CD4-positive, alpha-beta T cell (primary cell): ENCODE data around the gene CEMIP2. TPM values are rescaled to one million over a fixed set of nuclear protein-coding genes. Genes with fewer than 3 reads are reported as not detected.

Experiments
- ATAC-seq: fragments of 200-7000 bp; cut with Tn5 transposase; one replicate; pipeline ENCODE4 v1.10.0; 2022; ENCODE audit warnings: mild to moderate bottlenecking; ENCODE audit not compliant: poor library complexity
- CTCF ChIA-PET: fragments of 350-600 bp; sonication (Branson Sonifier 250); formaldehyde crosslinking; loops from one replicate; lab custom pipeline; 2021; ENCODE audit warnings: antibody characterized with exemption, inconsistent platforms; lab: Charles Lee
- POLR2A ChIA-PET: fragments of 350-600 bp; sonication (Branson Sonifier 250); formaldehyde crosslinking; loops from one replicate; lab custom pipeline; 2021; ENCODE audit warnings: antibody characterized with exemption, inconsistent platforms; lab: Charles Lee
- DNase-seq, 14 experiments: peaks; one replicate each; pipeline ENCODE4 v3.0.0-alpha.2; 2013 to 2020; ENCODE audit warnings: mixed read lengths in 2 of 14
- H3K27ac ChIP-seq, 2 donors: one replicate each; pipeline versions ENCODE4 v1.5.1 to v1.7.0; 2013; ENCODE audit warnings: low read length in 2 of 2, low read depth in 1 of 2, mild to moderate bottlenecking in 1 of 2
- H3K27me3 ChIP-seq, 2 experiments: 1 replicate in 1 of 2; 2 replicates in 1 of 2; pipeline versions ENCODE4 v1.6.1 to v1.7.0; 2013; ENCODE audit warnings: low read length in 2 of 2, control low read depth in 1 of 2, mild to moderate bottlenecking in 1 of 2, moderate library complexity in 1 of 2; ENCODE audit not compliant: insufficient read depth in 2 of 2, control insufficient read depth in 1 of 2
- H3K36me3 ChIP-seq: one replicate; pipeline ENCODE4 v1.6.1; 2013; ENCODE audit warnings: low read length, control low read depth; ENCODE audit not compliant: insufficient read depth
- H3K4me1 ChIP-seq: one replicate; pipeline ENCODE4 v1.6.1; 2013; ENCODE audit warnings: low read length, control low read depth; ENCODE audit not compliant: insufficient read depth
- H3K4me3 ChIP-seq: one replicate; pipeline ENCODE4 v1.5.1; 2013; ENCODE audit warnings: mild to moderate bottlenecking, low read length, moderate library complexity
- H3K9me3 ChIP-seq, 2 experiments: 1 replicate in 1 of 2; 2 replicates in 1 of 2; pipeline versions ENCODE4 v1.6.1 to v1.7.0; 2013; ENCODE audit warnings: low read length in 2 of 2, mild to moderate bottlenecking in 2 of 2, control low read depth in 1 of 2, moderate library complexity in 1 of 2; ENCODE audit not compliant: control insufficient read depth in 1 of 2, insufficient read depth in 1 of 2
- H3K27ac Mint-ChIP-seq: one replicate; pipeline ENCODE4 v1.8.0; 2020; ENCODE audit warnings: mixed read lengths
- H3K27me3 Mint-ChIP-seq: one replicate; pipeline ENCODE4 v1.8.0; 2021; ENCODE audit warnings: mixed read lengths
- H3K36me3 Mint-ChIP-seq: one replicate; pipeline ENCODE4 v1.8.0; 2021; ENCODE audit warnings: low read depth, mixed read lengths
- H3K4me1 Mint-ChIP-seq: one replicate; pipeline ENCODE4 v1.8.0; 2021; ENCODE audit warnings: low read depth, mixed read lengths
- H3K4me3 Mint-ChIP-seq: one replicate; pipeline ENCODE4 v1.8.0; 2020; ENCODE audit warnings: mild to moderate bottlenecking, mixed read lengths
- H3K9me3 Mint-ChIP-seq: one replicate; pipeline ENCODE4 v1.8.0; 2020; ENCODE audit warnings: mixed read lengths
- CTCF ChIP-seq: fragments of 200-600 bp; IDR thresholded peaks from one replicate; pipeline ENCODE4 v1.8.0; 2022; ENCODE audit warnings: antibody characterized with exemption, mild to moderate bottlenecking
- intact Hi-C, 2 experiments: fragments of 100-400 bp; cut with DNase I in 1 of 2; cut with micrococcal nuclease in 1 of 2; formaldehyde crosslinking; loops; one replicate each; pipeline versions ENCODE4 v1.15.1 to v1.9.0; 2023 to 2025; cut with DNase I, micrococcal nuclease
- total RNA-seq, 174 experiments: library from RNA in 2 of 174; stranded (reverse) in 2 of 174; gene quantifications; one replicate each; pipeline ENCODE4 v1.2.3 and lab custom pipeline; 2021 to 2026

The CEMIP2 gene
- total RNA-seq, 2 experiments from 2014 or later: 301 to 305 TPM

- Histone ChIP-seq H3K36me3 (no peaks in the 10 kb centered on the region), H3K27me3 (no peaks in the 10 kb centered on the region), H3K4me1 (peaks cover 32% of the 10 kb centered on the region), H3K9me3 (no peaks in the 10 kb centered on the region), H3K4me3 (peak overlapping the region; percentile 8), H3K27ac (peak overlapping the region; percentile 81 to 90)
- Mint-ChIP-seq H3K4me3 (peak overlapping the region; percentile 64), H3K27me3 (no peaks in the 10 kb centered on the region), H3K36me3 (no peaks in the 10 kb centered on the region), H3K27ac (peak overlapping the region; percentile 97), H3K9me3 (peaks cover 2% of the 10 kb centered on the region), H3K4me1 (peaks cover 51% of the 10 kb centered on the region)
- intact Hi-C loops: loop anchor here (1.0 to 2.0 kb wide), 5 partner anchors 12 to 128 kb away; partner anchors contain the start of genes ABHD17B (in 1 of the 2) and C9orf85 (in 1 of the 2)
- peak; percentile 94 for ATAC-seq
- ChIA-PET CTCF (interaction anchor here (0.8 to 3.8 kb wide), 15 partner anchors 8 to 242 kb away, joined by 3 to 34 read pairs (median 6); partner anchors contain the start of genes ABHD17B, C9orf85 and CEMIP2), POLR2A (interaction anchor here (0.6 to 8.0 kb wide), 20 partner anchors 9 to 1377 kb away, joined by 3 to 154 read pairs (median 5); partner anchors contain the start of genes ABHD17B, C9orf85, CEMIP2 and ZFAND5)
- DNase-seq: peak; percentile 74 to 96 (median 82)
- TF ChIP-seq CTCF: peak; percentile 65
Measured at GRCh38 chr9:71783120-71783523, 14.8 kb upstream of the CEMIP2 start.

GRCh38 chr9:71781391-71781790, 13.1 kb upstream of the CEMIP2 start:
- no peaks in the 10 kb centered on the region for H3K36me3 ChIP-seq
- H3K4me1 ChIP-seq: peaks cover 32% of the 10 kb centered on the region
- H3K27me3 ChIP-seq: no peaks in the 10 kb centered on the region
- Mint-ChIP-seq H3K9me3 (peaks cover 2% of the 10 kb centered on the region), H3K27me3 (no peaks in the 10 kb centered on the region), H3K4me1 (peaks cover 54% of the 10 kb centered on the region), H3K36me3 (no peaks in the 10 kb centered on the region), H3K27ac (peak overlapping the region; percentile 97), H3K4me3 (peak overlapping the region; percentile 0)
- H3K27ac ChIP-seq: peak overlapping the region in 1 of 2 donors; percentile 23
- ATAC-seq (no peak), DNase-seq (peak in 3 of 14 experiments; percentile 26 to 61 (median 37))
- intact Hi-C loops: loop anchor here (1.0 kb wide), 1 partner anchor 12 kb away; no protein-coding TSS in a partner anchor
- no peak overlapping the region for H3K4me3 ChIP-seq
- TF ChIP-seq CTCF: no peak
- no peaks in the 10 kb centered on the region for H3K9me3 ChIP-seq
- CTCF ChIA-PET: interaction anchor here (1.9 to 3.8 kb wide), 2 partner anchors 12 to 24 kb away, joined by 13 to 34 read pairs; partner anchors contain the start of gene CEMIP2
- POLR2A ChIA-PET: interaction anchor here (0.8 to 8.0 kb wide), 6 partner anchors 13 to 130 kb away, joined by 3 to 154 read pairs (median 13); partner anchors contain the start of genes ABHD17B, C9orf85 and CEMIP2

GRCh38 chr9:71780953-71781352, 12.6 kb upstream of the CEMIP2 start:
- ChIA-PET POLR2A (interaction anchor here (0.8 to 8.0 kb wide), 7 partner anchors 9 to 130 kb away, joined by 3 to 154 read pairs (median 5); partner anchors contain the start of genes ABHD17B, C9orf85 and CEMIP2), CTCF (interaction anchor here (0.7 to 3.8 kb wide), 4 partner anchors 10 to 244 kb away, joined by 5 to 34 read pairs (median 10); partner anchors contain the start of gene CEMIP2)
- TF ChIP-seq CTCF: no peak
- Histone ChIP-seq H3K4me3 (no peak overlapping the region), H3K4me1 (peaks cover 32% of the 10 kb centered on the region), H3K9me3 (no peaks in the 10 kb centered on the region), H3K36me3 (no peaks in the 10 kb centered on the region), H3K27me3 (no peaks in the 10 kb centered on the region), H3K27ac (no peak overlapping the region)
- no peak for ATAC-seq
- Mint-ChIP-seq H3K4me3 (peak overlapping the region; percentile 0), H3K9me3 (peaks cover 2% of the 10 kb centered on the region), H3K4me1 (peaks cover 57% of the 10 kb centered on the region), H3K27ac (peak overlapping the region; percentile 97), H3K27me3 (no peaks in the 10 kb centered on the region), H3K36me3 (no peaks in the 10 kb centered on the region)
- intact Hi-C loops: loop anchor here (1.0 kb wide), 1 partner anchor 12 kb away; no protein-coding TSS in a partner anchor
- no peak for DNase-seq
